Middle frontal gyrus (tissue), 1 donor: ENCODE results near the gene KRT6B.
"Not testable (repeated sequence)": the region's sequence is repeated elsewhere in the genome, so short reads cannot be mapped to it uniquely, and the experiment has no call there.

ENCODE experiments used
- DNase-seq: peaks from one replicate; pipeline ENCODE4 v3.0.0-alpha.2; 2015; ENCODE audit warnings: low spot score; ENCODE audit errors: extremely low spot score

The KRT6B gene

DNA sequence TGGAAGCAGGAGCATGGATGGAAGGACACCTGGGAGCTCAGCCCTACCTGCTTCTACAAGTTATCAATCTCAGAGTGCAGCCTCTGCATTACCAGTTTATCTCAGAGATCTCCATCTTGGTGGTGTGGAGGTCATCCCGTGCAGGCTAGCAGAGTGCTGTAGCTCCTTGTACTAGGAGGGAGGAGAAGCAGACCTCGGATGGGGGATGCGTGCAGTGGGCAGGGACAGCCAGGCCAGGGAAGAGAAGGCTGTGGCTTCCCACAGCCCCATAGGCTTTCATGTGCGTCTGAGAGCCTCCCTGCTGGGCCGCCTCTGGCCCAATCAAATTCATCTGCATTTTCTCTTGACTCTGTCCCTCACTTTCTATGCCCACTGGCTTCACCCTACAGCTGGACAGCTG lies 37.0 kb downstream of the KRT6B start:
- DNase-seq = no peak

DNA sequence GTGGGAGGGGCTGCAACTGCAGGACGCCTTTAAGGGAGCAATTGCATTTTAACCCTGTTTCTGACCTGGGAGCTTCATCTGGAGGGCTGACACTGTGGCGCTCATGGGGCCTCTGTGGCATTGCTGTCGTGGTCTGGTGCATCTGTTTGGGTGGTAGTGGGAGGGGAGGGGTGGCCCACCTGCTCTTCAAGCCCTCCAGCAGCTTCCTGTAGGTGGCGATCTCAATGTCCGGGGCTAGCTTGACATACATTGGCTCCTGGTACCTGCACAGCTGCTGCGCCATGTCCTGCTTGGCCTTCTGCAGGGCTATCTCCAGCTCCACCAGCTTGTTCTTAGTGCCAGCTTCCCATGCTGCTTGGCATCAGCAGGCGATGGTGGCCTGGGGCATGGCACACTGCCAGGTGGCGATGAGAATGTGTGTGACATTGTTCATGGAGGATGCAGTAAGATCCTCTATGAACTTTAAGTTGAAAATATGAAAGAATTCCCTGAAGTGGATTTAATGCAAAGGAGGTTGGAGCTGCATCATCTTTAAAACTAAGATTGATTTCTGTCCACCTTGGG lies 38.1 kb downstream of the KRT6B start:
- DNase-seq = no peak

DNA sequence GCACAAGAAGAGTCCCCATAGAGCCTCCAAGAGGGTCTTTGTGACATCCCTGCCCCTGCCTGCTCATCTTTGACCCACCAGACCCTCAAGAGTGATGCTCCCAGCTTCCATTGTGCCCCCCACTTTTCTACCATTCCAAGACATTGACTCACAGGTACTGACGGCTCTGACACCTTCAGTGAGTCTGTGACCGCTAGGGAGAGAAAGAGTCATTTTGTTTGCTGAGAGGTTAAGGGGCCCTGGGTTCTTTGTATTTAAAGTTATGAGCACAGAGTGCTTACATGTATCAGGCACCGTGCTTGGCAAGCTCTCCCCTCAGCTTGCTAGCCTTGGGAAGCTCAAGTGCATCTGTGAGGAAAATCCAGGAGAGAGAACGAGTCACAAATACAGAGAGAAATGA lies 38.7 kb downstream of the KRT6B start:
- DNase-seq = no peak

- DNase-seq = no peak
These were observed 40.1 kb downstream of the KRT6B start for GRCh38 chr12:52411815-52412214.

GRCh38 chr12:52410589-52411248 lies 41.2 kb downstream of the KRT6B start:
- not testable (repeated sequence) for DNase-seq

DNA sequence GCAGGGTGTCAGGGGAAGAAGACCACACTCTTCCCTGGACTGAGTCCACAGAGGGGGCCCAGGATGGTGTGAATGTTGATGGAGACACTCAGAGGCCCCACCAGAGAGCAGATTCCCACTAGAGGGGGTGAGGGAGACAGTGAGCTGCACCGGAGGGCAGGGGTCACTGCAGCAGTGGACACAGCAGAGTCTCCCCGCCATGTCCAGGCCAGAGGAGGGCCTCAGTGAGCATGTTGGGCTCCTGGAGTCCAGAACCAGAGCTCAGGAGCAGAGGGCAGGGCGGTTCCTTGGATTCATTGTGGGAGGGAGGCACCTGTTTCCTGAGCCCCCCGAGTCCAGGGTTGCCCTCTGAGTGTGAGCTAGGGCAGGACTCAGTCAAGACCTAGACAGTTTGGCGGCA lies 44.0 kb downstream of the KRT6B start:
- DNase-seq = no peak

GRCh38 chr12:52405922-52406385 lies 46.0 kb downstream of the KRT6B start, which contains the start of gene KRT82:
KRT82 (minus strand) TSS chr12:52406335; CDS start chr12:52406277, 58 bp downstream.
- no peak for DNase-seq

DNA sequence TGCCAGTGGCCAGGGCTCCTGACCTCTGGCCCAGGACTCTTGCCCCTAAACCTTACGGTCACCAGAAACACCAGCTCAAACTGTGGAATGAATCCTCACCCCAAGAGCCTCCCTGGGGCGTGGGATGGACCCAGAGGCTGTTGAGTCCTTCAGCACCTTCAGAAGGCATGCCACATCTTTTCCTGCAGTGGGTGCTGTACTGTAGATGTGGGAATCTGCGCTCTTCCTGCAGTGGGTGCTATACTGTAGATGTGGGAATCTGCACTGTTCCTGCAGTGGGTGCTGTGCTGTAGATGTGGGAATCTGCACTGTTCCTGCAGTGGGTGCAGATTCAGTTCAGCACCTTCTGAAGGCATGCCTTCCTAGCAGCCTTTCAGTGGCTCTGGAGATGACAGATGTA lies 47.0 kb downstream of the KRT6B start:
- DNase-seq = no peak

GRCh38 chr12:52403561-52403960 lies 48.4 kb downstream of the KRT6B start:
- DNase-seq = no peak

DNA sequence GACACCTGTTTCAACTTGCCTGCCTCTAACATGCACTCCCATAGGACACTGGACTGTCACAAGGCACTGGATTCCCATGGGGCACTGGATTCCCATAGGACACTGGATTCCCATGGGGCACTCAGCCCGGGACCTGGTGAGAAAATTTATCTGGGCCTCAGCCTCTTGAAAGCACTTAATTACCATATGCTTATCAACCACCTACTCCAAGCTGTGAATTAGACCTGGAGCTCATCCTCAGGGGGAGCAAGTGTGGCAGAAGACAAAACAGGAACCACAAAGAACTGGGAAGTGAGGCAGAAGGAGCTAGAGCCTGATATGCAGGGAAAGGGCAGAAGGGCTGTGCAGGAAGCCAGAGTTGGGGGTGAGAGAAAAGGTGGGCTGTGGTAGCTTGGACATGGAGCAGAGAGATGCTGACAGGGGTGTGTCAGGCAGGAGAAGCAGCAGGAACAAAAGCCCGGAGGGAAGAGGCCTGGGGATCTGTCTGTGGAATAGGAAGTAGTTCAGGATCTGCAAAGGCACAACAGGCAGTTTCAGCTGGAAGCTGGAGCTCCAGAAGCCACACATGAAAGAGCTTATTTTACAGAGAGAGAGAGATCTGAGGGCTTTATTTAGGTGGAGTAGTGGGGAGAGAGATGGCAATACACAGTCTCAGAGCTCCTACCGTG lies 48.9 kb downstream of the KRT6B start:
- DNase-seq = no peak

DNA sequence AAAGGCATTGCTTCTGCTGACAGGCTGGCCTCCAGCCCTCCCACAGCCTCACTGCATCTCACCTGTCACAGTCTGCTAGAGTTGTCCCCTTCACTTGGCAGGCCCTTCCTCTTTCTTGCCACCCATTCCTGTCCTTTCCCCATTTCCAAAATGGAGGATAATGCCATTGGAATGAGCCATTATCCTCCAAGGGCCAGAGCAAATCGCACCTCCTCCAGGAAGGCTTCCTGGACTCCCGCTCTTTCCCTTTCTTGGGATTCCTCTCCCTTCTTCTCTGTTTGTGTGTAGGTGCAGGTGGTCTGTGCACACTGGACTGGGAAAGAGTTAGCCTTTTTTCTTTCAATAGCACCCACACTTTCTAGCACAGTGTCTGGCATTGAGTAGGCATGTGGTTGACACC lies 49.6 kb downstream of the KRT6B start:
- DNase-seq = no peak

DNA sequence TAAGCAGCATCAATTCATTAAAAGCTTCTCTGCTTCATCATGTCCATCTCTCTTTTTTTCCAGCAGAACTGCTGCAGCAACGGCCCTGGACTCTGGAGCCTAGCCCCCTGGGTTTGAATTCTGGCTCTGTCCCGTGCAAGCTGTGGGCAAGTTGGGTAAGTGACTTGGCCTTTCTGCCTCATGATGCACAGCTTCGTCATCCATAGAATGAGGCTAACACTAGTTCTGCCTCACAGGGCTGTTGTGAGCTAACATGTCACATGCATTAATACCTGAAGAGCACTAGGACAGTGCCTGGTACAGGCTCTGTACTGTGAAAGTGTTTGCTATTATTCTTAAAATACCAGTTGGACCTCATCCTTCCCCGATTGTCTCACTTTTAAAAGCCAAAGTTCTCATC lies 50.0 kb downstream of the KRT6B start:
- DNase-seq = no peak

DNA sequence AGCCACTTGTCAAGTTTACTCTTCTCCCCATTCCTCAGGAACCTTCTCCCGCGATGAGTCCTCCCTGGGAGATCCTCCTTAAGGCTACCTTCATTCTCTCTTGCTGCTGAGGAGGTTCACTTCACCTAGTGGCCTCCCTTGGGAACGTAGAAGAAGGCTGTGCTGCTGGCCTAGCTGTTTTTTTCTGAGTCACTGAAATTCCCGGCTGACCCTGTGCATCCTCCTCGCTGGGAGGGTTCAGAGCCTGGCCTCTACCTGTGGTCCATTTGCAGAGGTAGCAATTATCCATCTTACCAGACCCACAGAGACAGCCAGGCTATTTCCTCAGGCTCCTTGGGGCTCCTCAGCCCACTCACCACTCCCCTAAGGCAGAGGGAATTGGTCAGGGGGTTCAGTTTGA lies 50.4 kb downstream of the KRT6B start:
- DNase-seq = no peak

DNA sequence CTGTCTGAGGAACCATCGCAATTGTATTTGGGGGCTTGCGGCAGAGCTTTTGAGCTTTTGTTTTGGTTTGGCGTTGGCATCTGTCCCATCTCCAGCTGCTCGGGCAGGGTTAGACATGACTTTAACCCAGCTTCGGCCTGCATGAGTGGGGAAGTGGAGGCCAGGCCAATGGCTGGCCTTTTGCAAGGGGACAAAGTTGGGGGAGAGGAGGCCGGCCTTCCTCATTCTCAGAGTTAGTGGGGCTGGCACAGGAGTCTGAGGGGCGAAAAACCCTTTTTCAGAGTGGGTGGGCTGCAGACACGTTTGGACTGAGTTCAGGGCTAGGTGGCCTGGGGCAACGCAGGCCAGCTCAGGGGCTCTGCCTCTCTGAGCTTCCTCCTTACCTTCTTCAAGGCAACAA lies 51.0 kb downstream of the KRT6B start:
- no peak for DNase-seq

DNA sequence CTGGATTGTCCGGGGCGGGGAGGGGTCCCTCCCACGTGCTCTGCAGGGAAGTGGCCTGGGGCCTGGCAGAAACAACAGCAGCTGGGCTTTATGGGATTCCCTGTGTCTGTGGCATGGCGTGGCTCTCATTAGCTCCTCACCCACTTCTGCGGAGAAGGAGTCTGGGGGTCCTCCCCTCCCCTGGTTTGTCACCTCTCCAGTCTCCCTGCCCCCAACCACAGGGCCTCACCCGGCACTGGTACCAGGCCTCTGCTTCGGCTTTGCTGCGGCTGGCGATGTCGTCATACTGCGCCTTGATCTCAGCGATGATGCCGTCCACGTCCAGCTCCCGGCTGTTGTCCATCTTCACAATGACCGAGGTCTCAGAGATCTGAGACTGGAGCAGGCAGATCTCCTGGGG lies 52.2 kb downstream of the KRT6B start:
- no peak for DNase-seq

DNA sequence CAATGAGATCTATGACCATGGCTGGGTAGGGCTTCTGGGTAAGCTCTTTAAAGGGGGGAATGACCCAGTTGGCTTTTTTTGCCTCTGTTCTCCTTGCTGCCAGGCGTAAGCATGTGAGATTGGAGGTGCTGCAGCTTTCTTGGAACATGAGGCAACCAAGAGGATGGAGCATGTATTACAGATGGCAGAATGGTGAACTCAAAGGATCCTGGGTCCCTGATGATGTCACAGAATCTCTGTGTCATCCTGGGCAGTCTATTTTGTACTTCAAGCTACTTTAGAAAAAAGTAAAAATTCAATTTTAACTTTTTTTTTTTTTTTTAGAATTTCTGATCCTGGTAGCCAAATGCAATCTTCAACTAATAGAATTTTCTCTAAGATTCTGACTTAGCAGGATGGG lies 53.8 kb downstream of the KRT6B start:
- no peak for DNase-seq

- no peak for DNase-seq
These were observed 55.3 kb downstream of the KRT6B start for GRCh38 chr12:52396656-52397055.
